IPS-15b (cell line): ENCODE data around the gene RADIL.

ENCODE experiments used
- H3K27me3 ChIP-seq: one replicate; pipeline ENCODE4 v1.6.1; 2013; ENCODE audit warnings: low read length; ENCODE audit not compliant: control insufficient read depth, insufficient read depth
- H3K36me3 ChIP-seq: one replicate; pipeline ENCODE4 v1.6.1; 2013; ENCODE audit warnings: low read length; ENCODE audit not compliant: control insufficient read depth, insufficient read depth
- H3K4me1 ChIP-seq: one replicate; pipeline ENCODE4 v1.6.1; 2013; ENCODE audit warnings: mild to moderate bottlenecking, low read length; ENCODE audit not compliant: control insufficient read depth, insufficient read depth
- H3K4me3 ChIP-seq: one replicate; pipeline ENCODE4 v1.5.1; 2013; ENCODE audit warnings: low read depth, low read length
- H3K9ac ChIP-seq: one replicate; pipeline ENCODE4 v1.6.1; 2013; ENCODE audit warnings: low read depth, mild to moderate bottlenecking, low read length
- H3K9me3 ChIP-seq: one replicate; pipeline ENCODE4 v1.6.1; 2013; ENCODE audit warnings: mild to moderate bottlenecking, low read length; ENCODE audit not compliant: control insufficient read depth, insufficient read depth

The RADIL gene

DNA sequence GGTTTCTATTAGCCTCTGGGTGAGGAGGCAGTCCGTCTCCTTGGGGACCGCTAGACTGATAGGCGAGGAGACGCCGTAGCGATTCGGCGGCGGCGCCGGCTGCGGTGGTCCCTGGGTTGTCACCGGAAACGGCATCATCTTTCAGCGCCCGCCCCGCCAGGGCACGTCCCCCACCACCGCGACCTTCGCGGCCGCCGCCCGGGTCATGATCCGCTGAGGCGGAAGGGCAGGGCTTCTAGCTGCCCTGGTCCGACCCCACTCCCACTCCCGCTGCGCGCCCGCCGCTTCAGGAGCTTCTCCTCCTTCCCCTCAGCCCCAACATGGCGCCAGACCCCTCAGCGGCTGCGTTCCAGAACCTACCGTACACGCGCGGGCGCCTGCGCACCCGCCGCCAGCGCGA is 21.8 kb downstream of the RADIL start, which contains the start of gene PAPOLB:
TSS of gene PAPOLB (minus strand) at position 358 of the 400 bp plus-strand sequence. CDS start at position 138, 220 bp downstream.
- no peaks in the 10 kb centered on the region for H3K9me3 ChIP-seq
- H3K9ac ChIP-seq, result peak within 1 kb of the TSS; percentile 29
- peak within 1 kb of the TSS; percentile 69 for H3K4me3 ChIP-seq
- no peaks in the 10 kb centered on the region for H3K36me3 ChIP-seq
- H3K4me1 ChIP-seq, result peaks cover 2% of the 10 kb centered on the region
- H3K27me3 ChIP-seq, result peaks cover 28% of the 10 kb centered on the region

- Histone ChIP-seq H3K9me3 (no peaks in the 10 kb centered on the region), H3K9ac (no peak overlapping the region), H3K36me3 (no peaks in the 10 kb centered on the region), H3K27me3 (peaks cover 28% of the 10 kb centered on the region), H3K4me1 (peaks cover 2% of the 10 kb centered on the region), H3K4me3 (peak overlapping the region; percentile 69)
Observed at GRCh38 chr7:4861227-4861626, 22.3 kb downstream of the RADIL start.

DNA sequence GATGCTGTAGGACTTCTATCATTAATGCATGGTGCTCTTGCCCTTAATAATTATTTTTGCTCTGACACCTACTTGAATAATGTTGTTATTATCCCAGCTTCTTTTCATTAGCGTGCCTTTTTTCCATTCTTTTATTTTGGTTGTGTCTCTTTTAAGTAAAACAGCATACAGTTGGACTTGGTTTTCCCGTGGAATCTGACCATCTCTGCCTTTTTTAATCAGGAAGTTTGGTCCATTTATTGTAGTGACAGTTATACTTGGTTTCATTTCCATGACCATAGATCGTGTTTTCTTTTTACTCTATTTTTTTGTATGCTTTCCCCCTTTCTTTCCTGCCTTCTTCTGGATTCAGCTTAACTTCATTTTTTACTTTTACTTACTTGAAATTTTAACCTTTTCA is 26.3 kb downstream of the RADIL start:
- Histone ChIP-seq H3K36me3 (no peaks in the 10 kb centered on the region), H3K4me1 (peaks cover 2% of the 10 kb centered on the region), H3K9ac (no peak overlapping the region), H3K27me3 (peaks cover 20% of the 10 kb centered on the region), H3K9me3 (no peaks in the 10 kb centered on the region), H3K4me3 (no peak overlapping the region)

DNA sequence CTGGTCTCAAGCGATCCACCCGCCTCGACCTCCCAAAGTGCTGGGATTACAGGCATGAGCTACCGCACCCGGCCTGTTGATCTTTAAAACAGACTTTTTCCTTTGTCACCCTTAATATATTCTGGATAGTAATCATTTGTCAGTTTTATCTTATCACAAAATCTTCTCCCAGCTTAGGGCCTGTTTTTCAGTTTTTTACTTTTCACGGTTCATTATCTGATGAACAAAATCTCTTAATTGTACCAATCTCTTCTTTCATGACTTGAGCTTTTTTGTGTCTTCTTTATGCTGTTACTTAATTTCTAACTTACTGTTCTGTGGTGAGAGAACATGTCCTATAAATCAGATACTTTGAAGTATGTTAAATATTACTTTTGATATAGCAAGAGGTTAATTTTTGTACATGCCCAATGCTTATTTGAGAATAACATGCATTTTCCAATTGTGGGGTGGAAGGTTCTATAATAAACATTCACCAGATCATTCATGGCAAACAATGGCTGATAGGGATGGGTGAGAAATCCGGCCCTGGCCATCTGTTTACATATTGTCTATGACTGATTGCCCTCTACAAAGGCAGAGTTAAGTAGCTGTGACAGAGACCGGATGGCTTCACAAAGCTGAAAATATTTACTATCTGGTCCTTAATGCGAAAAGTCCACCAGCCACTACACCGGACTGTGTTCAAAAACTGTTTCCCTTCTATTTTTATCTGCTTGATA is 27.0 kb downstream of the RADIL start:
- Histone ChIP-seq H3K9ac (no peak overlapping the region), H3K36me3 (no peaks in the 10 kb centered on the region), H3K9me3 (no peaks in the 10 kb centered on the region), H3K4me1 (no peaks in the 10 kb centered on the region), H3K4me3 (no peak overlapping the region), H3K27me3 (peaks cover 18% of the 10 kb centered on the region)

DNA sequence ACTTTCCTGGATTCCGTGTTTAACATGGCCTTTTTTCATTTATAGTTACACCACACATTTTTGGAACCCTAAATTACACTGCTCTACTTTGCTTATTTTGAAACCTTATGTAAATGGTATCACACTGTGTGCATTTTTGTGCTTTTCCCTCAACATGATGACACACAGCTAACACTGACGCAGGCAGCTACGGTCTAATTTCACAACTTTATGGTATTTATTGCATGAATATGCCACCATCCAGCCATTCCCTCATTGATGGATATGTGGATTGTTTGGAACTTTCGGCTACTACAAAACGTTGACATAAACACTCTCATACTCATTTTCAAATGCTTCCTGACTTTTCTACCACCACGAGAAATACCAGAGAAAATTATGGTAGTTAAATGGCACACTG is 28.6 kb downstream of the RADIL start:
- Histone ChIP-seq H3K9me3 (no peaks in the 10 kb centered on the region), H3K9ac (no peak overlapping the region), H3K36me3 (no peaks in the 10 kb centered on the region), H3K4me3 (no peak overlapping the region), H3K27me3 (peaks cover 7% of the 10 kb centered on the region), H3K4me1 (no peaks in the 10 kb centered on the region)

GRCh38 chr7:4851459-4852422 is 31.8 kb downstream of the RADIL start:
- no peaks in the 10 kb centered on the region for H3K9me3 ChIP-seq
- H3K36me3 ChIP-seq, result no peaks in the 10 kb centered on the region
- no peaks in the 10 kb centered on the region for H3K27me3 ChIP-seq
- no peaks in the 10 kb centered on the region for H3K4me1 ChIP-seq
- H3K4me3 ChIP-seq, result no peak overlapping the region
- no peak overlapping the region for H3K9ac ChIP-seq

- H3K9ac ChIP-seq, result no peak overlapping the region
- H3K4me3 ChIP-seq, result no peak overlapping the region
- H3K36me3 ChIP-seq, result no peaks in the 10 kb centered on the region
- H3K4me1 ChIP-seq, result no peaks in the 10 kb centered on the region
- no peaks in the 10 kb centered on the region for H3K9me3 ChIP-seq
- H3K27me3 ChIP-seq, result no peaks in the 10 kb centered on the region
Observed at GRCh38 chr7:4850262-4850795, 33.2 kb downstream of the RADIL start.

DNA sequence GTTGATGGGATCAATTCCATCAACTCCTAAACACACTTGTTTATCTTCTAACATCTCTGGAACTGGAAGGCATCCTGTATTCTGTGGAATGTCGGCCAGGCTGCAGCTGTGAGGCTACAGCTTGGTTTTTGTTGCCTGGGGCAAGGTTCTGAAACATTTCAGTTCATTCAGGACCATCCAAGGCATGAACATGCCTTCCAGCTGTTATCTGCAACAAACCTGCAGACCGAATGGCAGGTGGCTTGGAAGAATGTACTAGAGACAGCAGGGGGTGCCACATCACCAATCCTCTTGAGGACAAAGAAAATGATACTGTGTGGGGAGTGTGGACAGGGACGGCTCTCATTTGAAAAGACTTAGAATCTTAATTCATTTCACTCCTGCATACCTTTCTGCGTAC is 34.1 kb downstream of the RADIL start:
- Histone ChIP-seq H3K27me3 (no peaks in the 10 kb centered on the region), H3K9ac (no peak overlapping the region)

GRCh38 chr7:4845740-4846142 is 37.8 kb downstream of the RADIL start:
- peak overlapping the region; percentile 8 for H3K4me3 ChIP-seq

More for the DNA sequence above, 34.1 kb downstream of the RADIL start:
- Histone ChIP-seq H3K4me1 (no peaks in the 10 kb centered on the region), H3K9me3 (no peaks in the 10 kb centered on the region), H3K4me3 (no peak overlapping the region), H3K36me3 (no peaks in the 10 kb centered on the region)

GRCh38 chr7:4842319-4843064 is 41.0 kb downstream of the RADIL start:
- Histone ChIP-seq H3K9me3 (no peaks in the 10 kb centered on the region), H3K27me3 (no peaks in the 10 kb centered on the region), H3K9ac (no peak overlapping the region), H3K4me3 (no peak overlapping the region), H3K36me3 (no peaks in the 10 kb centered on the region), H3K4me1 (no peaks in the 10 kb centered on the region)

More at GRCh38 chr7:4845740-4846142, 37.8 kb downstream of the RADIL start:
- Histone ChIP-seq H3K9me3 (no peaks in the 10 kb centered on the region), H3K36me3 (no peaks in the 10 kb centered on the region), H3K4me1 (no peaks in the 10 kb centered on the region), H3K9ac (no peak overlapping the region), H3K27me3 (no peaks in the 10 kb centered on the region)

GRCh38 chr7:4841836-4842235 is 41.7 kb downstream of the RADIL start:
- Histone ChIP-seq H3K4me3 (no peak overlapping the region), H3K9me3 (no peaks in the 10 kb centered on the region), H3K27me3 (no peaks in the 10 kb centered on the region), H3K4me1 (no peaks in the 10 kb centered on the region), H3K9ac (no peak overlapping the region), H3K36me3 (no peaks in the 10 kb centered on the region)
